Mesodermal cell (in vitro differentiated cells): ENCODE data around the gene HERC4.
"Not testable (repeated sequence)": the region's sequence is repeated elsewhere in the genome, so short reads cannot be mapped to it uniquely, and the experiment has no call there.

Source experiments
- H3K27ac ChIP-seq: 2 replicates; pipeline ENCODE4 v1.7.0; 2013; ENCODE audit warnings: mild to moderate bottlenecking, low read depth, low read length, moderate library complexity; ENCODE audit not compliant: severe bottlenecking
- H3K36me3 ChIP-seq: 2 replicates; pipeline ENCODE4 v1.7.1; 2013; ENCODE audit warnings: mild to moderate bottlenecking, low read length, moderate library complexity; ENCODE audit not compliant: control insufficient read depth, insufficient read depth
- H3K4me1 ChIP-seq: one replicate; pipeline ENCODE4 v1.7.1; 2013; ENCODE audit warnings: mild to moderate bottlenecking, low read length; ENCODE audit not compliant: insufficient read depth, control insufficient read depth, poor library complexity, severe bottlenecking
- H3K4me3 ChIP-seq: 2 replicates; pipeline ENCODE4 v1.7.0; 2013; ENCODE audit warnings: low read length, control low read depth, mild to moderate bottlenecking; ENCODE audit not compliant: insufficient read depth, poor library complexity, severe bottlenecking; ENCODE audit errors: extremely low read depth
- H3K9me3 ChIP-seq: 2 replicates; pipeline ENCODE4 v1.7.1; 2013; ENCODE audit warnings: mild to moderate bottlenecking, low read length, moderate library complexity; ENCODE audit not compliant: control insufficient read depth
- WGBS, 2 experiments: methylation state at CpG; one replicate each; pipeline ENCODE4 v1.1.5; 2013; ENCODE audit warnings: missing lambda C conversion rate in 2 of 2; ENCODE audit not compliant: insufficient coverage in 2 of 2; 5-methylcytosine and 5-hydroxymethylcytosine counted together

HERC4 gene

DNA sequence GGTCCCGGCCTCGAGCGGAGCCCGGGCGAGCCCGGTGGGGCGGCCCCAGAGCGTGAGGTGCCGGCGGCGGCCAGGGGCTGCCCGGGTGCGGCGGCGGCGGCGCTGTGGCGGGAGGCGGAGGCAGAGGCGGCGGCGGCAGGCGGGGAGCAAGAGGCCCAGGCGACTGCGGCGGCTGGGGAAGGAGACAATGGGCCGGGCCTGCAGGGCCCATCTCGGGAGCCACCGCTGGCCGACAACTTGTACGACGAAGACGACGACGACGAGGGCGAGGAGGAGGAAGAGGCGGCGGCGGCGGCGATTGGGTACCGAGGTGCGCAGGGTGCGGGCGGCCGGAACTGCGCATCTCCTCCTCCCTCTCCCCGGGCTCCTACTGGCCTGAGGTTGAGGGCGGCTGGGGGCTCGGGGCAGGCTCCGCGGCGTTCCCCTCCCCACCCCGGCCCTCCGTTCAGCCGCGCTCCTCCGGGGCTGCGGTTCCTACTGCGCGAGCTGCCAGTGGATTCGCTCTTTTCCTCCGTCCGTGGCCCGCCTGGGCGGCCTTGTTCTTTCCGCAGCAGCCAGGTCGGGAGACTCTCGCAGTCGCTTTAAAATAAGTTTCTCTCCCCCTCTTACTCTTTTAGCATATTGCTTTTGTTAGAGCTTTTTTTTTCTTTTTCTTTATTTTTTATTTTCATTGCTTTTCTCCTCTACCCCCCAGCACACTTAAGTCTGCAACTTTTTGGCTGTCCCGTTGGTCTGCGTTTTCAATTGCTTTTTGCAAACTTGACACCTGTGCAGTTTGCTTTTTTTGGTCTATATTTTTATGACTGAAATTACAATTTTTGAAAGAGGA lies 190.0 kb downstream of the HERC4 start:
- H3K9me3 ChIP-seq = no peaks in the 10 kb centered on the region
- WGBS, 2 experiments = 0% methylated on average over 42 to 48 of the region's 73 CpGs
- peak overlapping the region; percentile 74 for H3K27ac ChIP-seq
- peaks cover 2% of the 10 kb centered on the region for H3K4me1 ChIP-seq
- peak overlapping the region; percentile 83 for H3K4me3 ChIP-seq
- H3K36me3 ChIP-seq = peaks cover 35% of the 10 kb centered on the region

- peak within 1 kb of the TSS; percentile 83 for H3K4me3 ChIP-seq
- no peaks in the 10 kb centered on the region for H3K9me3 ChIP-seq
- H3K4me1 ChIP-seq = peaks cover 2% of the 10 kb centered on the region
- peak within 1 kb of the TSS; percentile 74 for H3K27ac ChIP-seq
- H3K36me3 ChIP-seq = peaks cover 28% of the 10 kb centered on the region
- 1% methylated on average over 37 to 48 of the region's 62 CpGs for WGBS, 2 experiments
Measured at GRCh38 chr10:67884313-67884841, 190.7 kb downstream of the HERC4 start, which contains the start of gene SIRT1. Gene SIRT1 (plus strand): TSS chr10:67884656. CDS start chr10:67884722, 66 bp downstream.

GRCh38 chr10:67883710-67884312 lies 191.3 kb downstream of the HERC4 start:
- Histone ChIP-seq H3K4me1 (peaks cover 2% of the 10 kb centered on the region), H3K9me3 (no peaks in the 10 kb centered on the region), H3K36me3 (peaks cover 22% of the 10 kb centered on the region), H3K27ac (peak overlapping the region; percentile 74), H3K4me3 (peak overlapping the region; percentile 83)
- WGBS, 2 experiments = 55 to 56% methylated on average over 6 to 9 of the region's 13 CpGs

GRCh38 chr10:67878133-67878532 lies 196.9 kb downstream of the HERC4 start:
- no peak overlapping the region for H3K4me3 ChIP-seq
- no peaks in the 10 kb centered on the region for H3K9me3 ChIP-seq
- H3K4me1 ChIP-seq = no peaks in the 10 kb centered on the region
- H3K36me3 ChIP-seq = no peaks in the 10 kb centered on the region
- 94 to 96% methylated on average over 5 to 6 of the region's 7 CpGs for WGBS, 2 experiments
- H3K27ac ChIP-seq = no peak overlapping the region

GRCh38 chr10:67877421-67877820 lies 197.7 kb downstream of the HERC4 start:
- not testable (repeated sequence) for H3K4me3 ChIP-seq, H3K36me3 ChIP-seq, H3K4me1 ChIP-seq, H3K27ac ChIP-seq, H3K9me3 ChIP-seq
- WGBS, 2 experiments = 92 to 93% methylated on average over 5 to 10 of the region's 11 CpGs

DNA sequence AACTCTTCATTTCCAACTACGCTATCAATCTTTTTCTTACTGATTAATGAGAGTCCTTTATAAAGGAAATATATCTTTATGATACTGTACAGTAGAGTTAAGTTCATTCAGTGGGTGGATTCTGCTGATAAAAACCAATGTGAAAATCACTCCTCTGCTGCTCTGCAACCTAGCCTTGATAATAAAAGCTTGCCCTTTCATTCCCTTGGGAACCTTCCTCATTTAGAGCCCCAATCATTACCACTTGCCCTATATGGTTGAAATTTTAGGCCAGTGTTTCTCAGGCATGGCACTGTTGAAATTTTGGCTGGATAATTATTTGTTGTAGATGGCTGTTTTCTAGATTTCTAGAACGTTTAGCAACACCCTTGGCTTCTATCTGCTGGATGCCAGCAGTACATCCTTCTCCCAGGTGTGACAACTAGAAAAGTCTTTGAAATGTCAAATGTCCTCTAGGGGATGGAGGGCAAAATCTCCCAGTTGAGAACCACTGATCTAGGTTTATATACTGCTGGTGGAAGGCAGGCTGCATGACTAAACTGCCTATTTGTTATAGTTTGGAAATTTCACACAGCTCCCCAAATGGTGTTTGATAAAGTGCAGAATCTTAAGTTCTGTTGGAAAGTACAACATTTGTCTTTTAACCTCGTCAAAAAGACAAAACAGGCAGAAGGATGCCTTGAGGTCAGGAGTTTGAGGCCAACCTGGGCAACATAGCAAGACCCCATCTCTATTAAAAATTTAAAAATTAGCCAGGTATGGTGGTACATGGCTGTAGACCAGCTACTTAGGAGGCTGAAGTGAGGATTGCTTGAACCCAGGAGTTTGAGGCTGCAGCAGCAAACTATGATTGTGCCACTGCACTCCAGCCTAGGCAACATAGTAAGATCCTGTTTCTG lies 199.5 kb downstream of the HERC4 start:
- H3K27ac ChIP-seq = no peak overlapping the region
- no peak overlapping the region for H3K4me3 ChIP-seq
- 67 to 81% methylated on average over 1 to 2 of the region's 3 CpGs for WGBS, 2 experiments
- no peaks in the 10 kb centered on the region for H3K36me3 ChIP-seq
- H3K4me1 ChIP-seq = no peaks in the 10 kb centered on the region
- no peaks in the 10 kb centered on the region for H3K9me3 ChIP-seq
